GM12878 (cell line): ENCODE data around the gene MAL. TPM values are rescaled to one million over a fixed set of nuclear protein-coding genes. Genes with fewer than 3 reads are reported as not detected.

Experiments
- ATAC-seq: fragments of 200-7000 bp; cut with Tn5 transposase; 3 replicates; pipeline ENCODE4 v1.9.1; 2020; ENCODE audit warnings: mild to moderate bottlenecking, moderate library complexity
- BruUV-seq: library from RNA; stranded (reverse); fragments of 400-500 nt; replicated peaks from 2 replicates; lab custom pipeline; 2021; lab: Mats Ljungman, UMichigan
- CTCF ChIA-PET: fragments of 300-600 bp; sonication (Branson Sonifier 250); formaldehyde crosslinking; extraction: SDS; loops from one replicate; lab custom pipeline; 2021; ENCODE audit warnings: inconsistent platforms; lab: Yijun Ruan, JAX
- POLR2A ChIA-PET: fragments of 350-600 bp; formaldehyde crosslinking; extraction: SDS; loops from one replicate; lab custom pipeline; 2021; ENCODE audit warnings: inconsistent platforms; lab: Charles Lee
- RAD21 ChIA-PET: fragments of 300-600 bp; sonication (Branson Sonifier 250); formaldehyde crosslinking; loops from one replicate; lab custom pipeline; 2023; ENCODE audit warnings: antibody characterized with exemption; ENCODE audit not compliant: unreplicated experiment; lab: Charles Lee
- SMC1A ChIA-PET: fragments of 300-600 bp; sonication (Branson Sonifier 250); formaldehyde crosslinking; loops from one replicate; lab custom pipeline; 2023; ENCODE audit not compliant: unreplicated experiment, uncharacterized antibody; lab: Charles Lee
- DNase-seq: peaks from one replicate; pipeline ENCODE4 v3.0.0-alpha.2; 2011; ENCODE audit warnings: low read depth, low spot score
- FAIRE-seq: peaks from 3 replicates; lab custom pipeline; 2011; peaks lifted over from hg19 to GRCh38; lab: Jason Lieb, UNC
- H2AFZ ChIP-seq: 2 replicates; pipeline ENCODE4 v1.6.0; 2011; ENCODE audit warnings: low read depth, low read length, control low read depth; ENCODE audit not compliant: control insufficient read depth
- H3K27ac ChIP-seq: 2 replicates; pipeline ENCODE4 v1.5.1; 2011; ENCODE audit warnings: control low read depth; ENCODE audit not compliant: control insufficient read depth, insufficient read depth
- H3K27me3 ChIP-seq, 2 experiments: replicated peaks in 1 of 2; 2 replicates each; pipeline versions ENCODE4 v1.6.0 to v1.6.1; 2011; ENCODE audit warnings: low read length in 1 of 2; ENCODE audit not compliant: control insufficient read depth in 2 of 2, insufficient read depth in 2 of 2
- H3K36me3 ChIP-seq, 2 experiments: 2 replicates each; pipeline ENCODE4 v1.5.1; 2011; ENCODE audit warnings: low read length in 1 of 2; ENCODE audit not compliant: control insufficient read depth in 2 of 2, insufficient read depth in 2 of 2
- H3K4me1 ChIP-seq: 2 replicates; pipeline ENCODE4 v1.6.1; 2011; ENCODE audit warnings: mild to moderate bottlenecking, low read length, moderate library complexity, mixed read lengths; ENCODE audit not compliant: control insufficient read depth, insufficient read depth
- H3K4me2 ChIP-seq: 2 replicates; pipeline ENCODE4 v1.6.0; 2011; ENCODE audit warnings: control low read depth; ENCODE audit not compliant: control insufficient read depth, insufficient read depth
- H3K4me3 ChIP-seq: fragments of 200-600 bp; sonication (generic); 2 replicates; pipeline ENCODE4 v1.5.1; 2016
- H3K79me2 ChIP-seq: 2 replicates; pipeline ENCODE4 v1.6.0; 2011; ENCODE audit warnings: low read length; ENCODE audit not compliant: control insufficient read depth, insufficient read depth
- H3K9ac ChIP-seq: 2 replicates; pipeline ENCODE4 v1.8.0; 2011; ENCODE audit warnings: low read length, control low read depth, mixed read lengths; ENCODE audit not compliant: control insufficient read depth, insufficient read depth
- H3K9me3 ChIP-seq: replicated peaks from 3 replicates; pipeline ENCODE4 v1.5.1; 2011; ENCODE audit warnings: mild to moderate bottlenecking, low read length; ENCODE audit not compliant: control insufficient read depth, insufficient read depth
- H4K20me1 ChIP-seq: 2 replicates; pipeline ENCODE4 v1.6.0; 2011; ENCODE audit not compliant: control insufficient read depth, insufficient read depth
- ASH2L ChIP-seq: fragments of 300-600, 200-600 bp; sonication (generic); IDR thresholded peaks from 2 replicates; pipeline ENCODE4 v1.6.1; 2017; ENCODE audit warnings: low read depth, mild to moderate bottlenecking, borderline replicate concordance
- EED ChIP-seq: sonication (generic); IDR thresholded peaks from 2 replicates; pipeline ENCODE4 v1.6.1; 2016; ENCODE audit warnings: antibody characterized with exemption, low read depth
- HDAC6 ChIP-seq: fragments of 200-600 bp; sonication (generic); IDR thresholded peaks from one replicate; pipeline ENCODE4 v1.8.0; 2017; ENCODE audit warnings: antibody characterized with exemption; ENCODE audit not compliant: unreplicated experiment
- NFIC ChIP-seq: IDR thresholded peaks from 2 replicates; pipeline ENCODE4 v1.6.1; 2012; ENCODE audit warnings: low read depth, mild to moderate bottlenecking, inconsistent platforms, low read length, moderate library complexity
- ZNF24 ChIP-seq: fragments of 450-650 bp; IDR thresholded peaks from 2 replicates; pipeline ENCODE4 v1.6.1; 2017; ENCODE audit warnings: antibody characterized with exemption, mild to moderate bottlenecking
- WGBS: methylation state at CpG from one replicate; pipeline ENCODE4 v1.1.6; 2016; ENCODE audit warnings: low lambda C conversion rate; ENCODE audit not compliant: insufficient replicate concordance, insufficient coverage; ENCODE audit errors: missing lambda C conversion rate; 5-methylcytosine and 5-hydroxymethylcytosine counted together
- in situ Hi-C: fragments of 300-500 bp; cut with MboI; formaldehyde crosslinking; loops from 9 replicates; pipeline ENCODE4 v1.14.3; 2018; ENCODE audit warnings: mixed read lengths
- intact Hi-C: fragments of 100-400 bp; cut with micrococcal nuclease; formaldehyde crosslinking; loops from one replicate; pipeline ENCODE4 v1.14.2; 2022; ENCODE audit not compliant: unreplicated experiment
- polyA plus RNA-seq, 11 experiments: library from polyadenylated mRNA; depleted of rRNA in 4 of 11; unstranded in 6 of 11; stranded (reverse) in 5 of 11; fragments of >200 nt; fragmentation: Nextera tagmentation in 4 of 11; fragmentation: Illumina TruSeq in 1 of 11; extraction: Ambion mirVana in 4 of 11; extraction: Trizol in 1 of 11; gene quantifications; 1 replicate in 1 of 11; 2 replicates in 10 of 11; pipeline versions ENCODE4 v1.2.1 to v1.2.3, GENCODE V29; 2011 to 2016; ENCODE audit warnings: inconsistent platforms in 2 of 11, missing spikeins in 2 of 11, low read depth in 1 of 11
- total RNA-seq, 4 experiments: library from RNA; depleted of rRNA in 3 of 4; stranded (reverse); fragments of >200 nt in 3 of 4; fragmentation: Illumina TruSeq in 1 of 4; extraction: Trizol in 1 of 4; gene quantifications; 2 replicates each; pipeline versions ENCODE4 v1.2.1 to v1.2.3, GENCODE V29; 2013 to 2021
- TF ChIP-seq, protein P1 (sequence below): IDR thresholded peaks from 2 replicates; pipeline ENCODE4 v1.6.1; 2011; ENCODE audit warnings: borderline replicate concordance, low read depth, mild to moderate bottlenecking, moderate library complexity, low read length; ENCODE audit not compliant: insufficient read depth, poor library complexity, severe bottlenecking

MAL gene
- total and polyA plus RNA-seq, 10 of the 15 experiments (the other 5 are each of a cell fraction or from before 2014, with no cell fraction given) = 1.3 to 4.5 (median 1.7) TPM

DNA sequence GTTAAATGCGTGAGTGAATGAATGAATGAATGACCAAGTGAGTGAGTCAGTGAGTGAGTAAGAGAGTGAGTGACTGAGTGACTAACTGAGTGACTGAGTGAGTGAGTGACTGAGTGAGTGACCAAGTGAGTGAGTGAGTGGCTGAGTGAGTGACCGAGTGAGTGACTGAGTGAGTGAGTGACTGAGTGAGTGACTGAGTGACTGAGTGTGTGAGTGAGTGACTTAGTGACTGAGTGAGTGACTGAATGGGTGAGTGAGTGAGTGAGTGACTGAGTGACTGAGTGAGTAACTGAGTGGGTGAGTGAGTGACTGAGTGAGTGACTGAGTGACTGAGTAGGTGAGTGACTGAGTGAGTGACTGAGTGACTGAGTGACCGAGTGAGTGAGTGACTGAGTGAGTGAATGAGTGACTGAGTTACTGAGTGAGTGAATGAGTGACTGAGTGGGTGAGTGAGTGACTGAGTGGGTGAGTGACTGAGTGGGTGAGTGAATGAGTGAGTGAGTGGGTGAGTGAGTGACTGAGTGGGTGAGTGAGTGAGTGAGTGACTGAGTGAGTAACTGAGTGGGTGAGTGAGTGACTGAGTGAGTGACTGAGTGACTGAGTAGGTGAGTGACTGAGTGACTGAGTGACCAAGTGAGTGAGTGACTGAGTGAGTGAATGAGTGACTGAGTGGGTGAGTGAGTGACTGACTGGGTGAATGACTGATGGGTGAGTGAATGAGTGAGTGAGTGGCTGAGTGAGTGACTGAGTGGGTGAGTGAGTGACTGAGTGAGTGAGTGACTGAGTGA lies 11.3 kb downstream of the MAL start:
- FAIRE-seq (no peak), ATAC-seq (no peak), DNase-seq (no peak)
- Histone ChIP-seq H3K79me2 (no peaks in the 10 kb centered on the region), H3K9me3 (no peaks in the 10 kb centered on the region), H3K36me3 (no peaks in the 10 kb centered on the region), H3K27me3 (no peaks in the 10 kb centered on the region), H3K27ac (no peak overlapping the region), H3K9ac (no peak overlapping the region), H4K20me1 (no peaks in the 10 kb centered on the region), H3K4me3 (no peak overlapping the region), H3K4me2 (no peak overlapping the region), H3K4me1 (peaks cover 16% of the 10 kb centered on the region), H2AFZ (no peak overlapping the region)
- SMC1A ChIA-PET = no interaction called here
- TF ChIP-seq EED (no peak), NFIC (0 out of 2 replicates have a peak, but pooled peaks have one; percentile 36), ZNF24 (peak; percentile 71; the same call in 1 of the 2 replicates)
- TF ChIP-seq, protein P1, sequence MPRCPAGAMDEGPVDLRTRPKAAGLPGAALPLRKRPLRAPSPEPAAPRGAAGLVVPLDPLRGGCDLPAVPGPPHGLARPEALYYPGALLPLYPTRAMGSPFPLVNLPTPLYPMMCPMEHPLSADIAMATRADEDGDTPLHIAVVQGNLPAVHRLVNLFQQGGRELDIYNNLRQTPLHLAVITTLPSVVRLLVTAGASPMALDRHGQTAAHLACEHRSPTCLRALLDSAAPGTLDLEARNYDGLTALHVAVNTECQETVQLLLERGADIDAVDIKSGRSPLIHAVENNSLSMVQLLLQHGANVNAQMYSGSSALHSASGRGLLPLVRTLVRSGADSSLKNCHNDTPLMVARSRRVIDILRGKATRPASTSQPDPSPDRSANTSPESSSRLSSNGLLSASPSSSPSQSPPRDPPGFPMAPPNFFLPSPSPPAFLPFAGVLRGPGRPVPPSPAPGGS = peak; percentile 65
- BruUV-seq = no TSS peak
- CTCF ChIA-PET = no interaction called here
- RAD21 ChIA-PET = no interaction called here
- intact Hi-C loops = no loop called here
- POLR2A ChIA-PET = no interaction called here
- 66% methylated on average over 3 of the region's 3 CpGs for WGBS
- in situ Hi-C loops = no loop called here

DNA sequence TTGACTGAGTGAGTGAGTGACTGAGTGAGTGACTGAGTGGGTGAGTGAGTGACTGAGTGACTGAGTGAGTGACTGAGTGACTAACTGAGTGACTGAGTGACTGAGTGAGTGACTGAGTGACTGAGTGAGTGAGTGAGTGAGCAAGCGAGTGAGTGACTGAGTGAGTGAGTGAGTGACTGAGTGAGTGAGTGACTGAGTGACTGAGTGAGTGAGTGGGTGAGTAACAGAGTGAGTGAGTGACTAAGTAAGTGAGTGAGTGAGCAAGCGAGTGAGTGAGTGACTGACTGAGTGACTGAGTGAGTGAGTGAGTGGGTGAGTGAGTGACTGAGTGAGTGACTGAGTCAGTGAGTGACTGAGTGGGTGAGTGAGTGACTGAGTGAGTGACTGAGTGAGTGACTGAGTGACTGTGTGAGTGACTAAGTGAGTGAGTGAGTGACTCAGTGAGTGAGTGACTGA lies 11.9 kb downstream of the MAL start:
- ChIA-PET RAD21 (no interaction called here), SMC1A (no interaction called here), CTCF (no interaction called here), POLR2A (no interaction called here)
- no TSS peak for BruUV-seq
- Histone ChIP-seq H3K27ac (no peak overlapping the region), H3K9me3 (no peaks in the 10 kb centered on the region), H3K27me3 (no peaks in the 10 kb centered on the region), H3K4me3 (no peak overlapping the region), H3K9ac (no peak overlapping the region), H3K4me2 (no peak overlapping the region), H2AFZ (no peak overlapping the region), H3K4me1 (peaks cover 22% of the 10 kb centered on the region), H3K36me3 (no peaks in the 10 kb centered on the region), H4K20me1 (no peaks in the 10 kb centered on the region), H3K79me2 (no peaks in the 10 kb centered on the region)
- 45% methylated on average over 2 of the region's 2 CpGs for WGBS
- FAIRE-seq (no peak), DNase-seq (no peak), ATAC-seq (no peak)
- TF ChIP-seq HDAC6 (no peak), ZNF24 (peak; percentile 56; the same call in 1 of the 2 replicates), ASH2L (peak; percentile 96; the same call in 1 of the 2 replicates)
- TF ChIP-seq, protein P1 = peak; percentile 45
- intact Hi-C loops = no loop called here
- in situ Hi-C loops = no loop called here
